ENCODE measurements around the gene EXOG. TPM values are rescaled to one million over a fixed set of nuclear protein-coding genes. Genes with fewer than 3 reads are reported as not detected.
A peak's percentile ranks its signal among the peaks of the same experiment; 100 is the strongest.

EXOG gene
- total and polyA plus RNA-seq, 10 donors = 3.9 to 20.9 (median 18.1) TPM

GRCh38 chr3:38549957-38550840, 54.1 kb downstream of the EXOG start:
- no peaks in the 10 kb centered on the region for H3K4me1 ChIP-seq
- H3K4me3 ChIP-seq = no peak overlapping the region
- no peak for TF ChIP-seq POLR2A (IDR thresholded peaks at IDR 0.05)
- TF ChIP-seq CTCF (IDR thresholded peaks at IDR 0.05 in 8 of 11, conservative IDR thresholded peaks at IDR 0.05 in 3 of 11) = no peak
- TF ChIP-seq POLR2AphosphoS5 (IDR thresholded peaks at IDR 0.05) = no peak
- H3K27ac ChIP-seq = no peak overlapping the region
- 92 to 97% (median 94%) methylated on average over 31 to 33 of the region's 33 CpGs for WGBS, 5 donors
- H3K27me3 ChIP-seq (replicated peaks in 1 of 7) = no peaks in the 10 kb centered on the region
- H3K36me3 ChIP-seq = peaks cover 0 to 10% (median 0%) of the 10 kb centered on the region in 6 donors
- intact Hi-C loops (cut with DNase I; ENCODE audit: low total_unique reads) = no loop called here
- DNase-seq = peak; percentile 59
- H3K9me3 ChIP-seq = peaks cover 0 to 14% (median 5%) of the 10 kb centered on the region in 8 donors

- WGBS, 5 donors = 90 to 96% (median 94%) methylated on average over 27 to 30 of the region's 30 CpGs
- peak; percentile 45 for DNase-seq
- H3K36me3 ChIP-seq = peaks cover 0 to 10% (median 0%) of the 10 kb centered on the region in 6 donors
- H3K9me3 ChIP-seq = peaks cover 0 to 14% (median 5%) of the 10 kb centered on the region in 8 donors
- no peak overlapping the region for H3K4me3 ChIP-seq
- no peaks in the 10 kb centered on the region for H3K4me1 ChIP-seq
- intact Hi-C loops (cut with DNase I; ENCODE audit: low total_unique reads) = no loop called here
- TF ChIP-seq POLR2AphosphoS5 (IDR thresholded peaks at IDR 0.05) (no peak), CTCF (IDR thresholded peaks at IDR 0.05 in 8 of 11, conservative IDR thresholded peaks at IDR 0.05 in 3 of 11) (no peak), POLR2A (IDR thresholded peaks at IDR 0.05) (no peak)
- H3K27ac ChIP-seq = no peak overlapping the region
- H3K27me3 ChIP-seq (replicated peaks in 1 of 7) = no peaks in the 10 kb centered on the region
Observed at GRCh38 chr3:38551026-38551832, 55.1 kb downstream of the EXOG start.

- H3K4me3 ChIP-seq = no peak overlapping the region
- no peaks in the 10 kb centered on the region for H3K4me1 ChIP-seq
- no peak overlapping the region for H3K27ac ChIP-seq
- no peak for TF ChIP-seq CTCF (IDR thresholded peaks at IDR 0.05 in 8 of 11, conservative IDR thresholded peaks at IDR 0.05 in 3 of 11)
- no peak for TF ChIP-seq POLR2A (IDR thresholded peaks at IDR 0.05)
- TF ChIP-seq POLR2AphosphoS5 (IDR thresholded peaks at IDR 0.05) = no peak
- WGBS, 5 donors = 73 to 90% (median 85%) methylated on average over 6 of the region's 6 CpGs
- peaks cover 0 to 10% (median 0%) of the 10 kb centered on the region in 6 donors for H3K36me3 ChIP-seq
- H3K27me3 ChIP-seq (replicated peaks in 1 of 7) = no peaks in the 10 kb centered on the region
- intact Hi-C loops (cut with DNase I; ENCODE audit: low total_unique reads) = no loop called here
- peaks cover 0 to 14% (median 5%) of the 10 kb centered on the region in 8 donors for H3K9me3 ChIP-seq
- no peak for DNase-seq
Observed at GRCh38 chr3:38552364-38552763, 56.2 kb downstream of the EXOG start.

Data from spleen (tissue), 11 donors.